ENCODE results near the gene PDZRN3. TPM values are rescaled to one million over a fixed set of nuclear protein-coding genes. Genes with fewer than 3 reads are reported as not detected.

The PDZRN3 gene
- polyA plus RNA-seq, 2 of the 4 experiments (the other 2 are of a cell fraction): not detected

DNA sequence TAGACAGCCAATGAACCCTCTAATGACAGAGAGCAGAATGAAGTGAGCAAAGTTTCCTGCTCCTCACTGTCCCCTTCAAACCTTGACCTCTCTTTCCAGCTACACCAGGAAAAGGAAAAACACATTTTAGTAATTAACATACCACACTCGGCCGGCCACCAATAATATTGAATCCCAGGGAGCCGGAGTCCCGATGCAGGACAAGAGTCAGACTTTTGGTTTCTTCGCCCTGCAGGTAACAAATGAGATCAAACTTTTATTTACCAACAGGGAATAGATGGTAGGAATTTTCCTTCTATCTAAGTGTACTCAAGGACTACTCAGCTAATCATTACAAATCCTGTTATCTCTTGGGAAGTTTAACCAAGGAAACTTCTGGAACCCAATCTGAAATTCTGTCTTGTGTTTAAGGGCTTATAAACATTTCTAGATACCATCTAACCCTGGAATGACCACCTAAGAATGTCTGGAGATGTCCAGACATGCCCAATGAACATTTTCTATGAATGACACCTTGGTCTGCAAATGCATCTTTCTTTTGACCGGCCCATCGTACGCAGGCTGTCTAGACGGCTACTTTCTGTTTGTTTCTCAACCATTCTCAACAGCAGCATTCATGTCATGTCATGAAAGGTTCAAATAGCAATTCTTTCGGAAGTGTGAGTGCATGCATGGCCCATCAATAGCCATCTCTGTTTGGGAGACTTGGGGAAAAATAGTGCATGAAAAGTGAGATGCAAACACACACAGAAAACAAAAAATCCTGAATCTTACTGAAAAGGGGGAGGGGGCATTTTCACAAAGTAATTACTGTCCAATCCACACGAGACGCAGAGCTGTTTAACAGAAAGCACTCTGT lies 16.1 kb downstream of the PDZRN3 start:
- H3K4me2 ChIP-seq: no peak overlapping the region
- H3K27ac ChIP-seq: no peak overlapping the region
- DNase-seq (ENCODE audit: low read depth in 1 of 2, low spot score in 1 of 2) (no peak), FAIRE-seq (no peak), ATAC-seq (no peak)
- TF ChIP-seq CHD4 (IDR thresholded peaks at IDR 0.05; ENCODE audit: borderline replicate concordance) (no peak), KDM1A (IDR thresholded peaks at IDR 0.05; ENCODE audit: low read depth) (no peak), MYC (IDR thresholded peaks at IDR 0.05; ENCODE audit: borderline replicate concordance, low read length) (no peak), KDM5A (IDR thresholded peaks at IDR 0.05) (no peak), POLR2AphosphoS2 (conservative IDR thresholded peaks at IDR 0.05; ENCODE audit: low read length) (no peak), FOSL2 (IDR thresholded peaks at IDR 0.05) (no peak), FOSL2 (CRISPR knock-in tag; IDR thresholded peaks at IDR 0.05) (no peak)
- TF ChIP-seq, protein P1, sequence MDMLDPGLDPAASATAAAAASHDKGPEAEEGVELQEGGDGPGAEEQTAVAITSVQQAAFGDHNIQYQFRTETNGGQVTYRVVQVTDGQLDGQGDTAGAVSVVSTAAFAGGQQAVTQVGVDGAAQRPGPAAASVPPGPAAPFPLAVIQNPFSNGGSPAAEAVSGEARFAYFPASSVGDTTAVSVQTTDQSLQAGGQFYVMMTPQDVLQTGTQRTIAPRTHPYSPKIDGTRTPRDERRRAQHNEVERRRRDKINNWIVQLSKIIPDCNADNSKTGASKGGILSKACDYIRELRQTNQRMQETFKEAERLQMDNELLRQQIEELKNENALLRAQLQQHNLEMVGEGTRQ (IDR thresholded peaks at IDR 0.05): no peak
- ChIA-PET POLR2A (no interaction called here), CTCF (no interaction called here)
- H3K4me3 ChIP-seq: no peak overlapping the region
- no peaks in the 10 kb centered on the region for H3K9me3 ChIP-seq
- no peaks in the 10 kb centered on the region for H3K4me1 ChIP-seq
- WGBS (ENCODE audit: missing lambda C conversion rate): 41% methylated on average over 12 of the region's 12 CpGs

DNA sequence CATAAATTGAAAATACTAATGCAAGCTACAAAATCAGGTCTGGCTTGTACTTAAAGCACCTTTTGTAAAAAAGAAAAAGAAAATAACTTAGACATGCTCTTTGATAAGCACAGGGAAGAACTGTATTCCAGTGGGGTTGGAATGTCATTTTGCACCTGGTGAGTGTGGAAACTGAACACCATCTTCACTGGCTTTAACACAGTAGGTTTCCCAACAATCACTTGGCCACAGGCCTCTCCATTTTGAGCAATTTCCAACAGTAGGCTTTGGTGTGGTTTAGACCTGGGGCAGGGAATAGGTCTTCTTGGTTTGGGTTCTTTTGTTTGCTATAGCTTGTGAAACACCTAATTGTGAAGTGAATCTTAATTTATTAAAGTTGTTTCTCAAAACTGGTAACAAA lies 18.9 kb downstream of the PDZRN3 start:
- POLR2A ChIA-PET: no interaction called here

DNA sequence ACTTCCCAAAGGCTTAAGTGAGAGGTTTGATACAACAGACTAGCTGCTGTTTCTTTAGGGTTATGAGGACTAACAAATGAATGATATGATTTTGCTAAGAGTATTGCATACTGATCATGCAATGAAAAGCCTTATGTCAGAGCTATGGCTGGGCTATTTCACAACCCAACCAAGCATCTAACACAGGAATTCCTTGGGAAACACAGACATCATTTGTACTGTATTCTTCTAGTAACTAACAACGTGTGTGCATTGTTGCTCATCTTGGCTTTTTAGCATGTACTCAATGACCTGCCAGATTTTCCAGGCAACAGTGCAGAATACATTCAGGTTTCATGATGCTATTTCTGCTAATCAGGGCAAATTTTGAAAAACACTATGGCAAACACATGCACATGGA lies 19.3 kb downstream of the PDZRN3 start:
- TF ChIP-seq RARB (CRISPR knock-in tag; IDR thresholded peaks at IDR 0.05) (no peak), FOSL2 (IDR thresholded peaks at IDR 0.05) (no peak), FOSL2 (CRISPR knock-in tag; IDR thresholded peaks at IDR 0.05) (no peak), HOXB13 (CRISPR knock-in tag; IDR thresholded peaks at IDR 0.05; ENCODE audit: low read depth) (no peak), MAZ (IDR thresholded peaks at IDR 0.05; ENCODE audit: borderline replicate concordance, low read depth, low read length) (no peak), TFCP2L1 (CRISPR knock-in tag; IDR thresholded peaks at IDR 0.05) (no peak)
- TF ChIP-seq, protein P2, sequence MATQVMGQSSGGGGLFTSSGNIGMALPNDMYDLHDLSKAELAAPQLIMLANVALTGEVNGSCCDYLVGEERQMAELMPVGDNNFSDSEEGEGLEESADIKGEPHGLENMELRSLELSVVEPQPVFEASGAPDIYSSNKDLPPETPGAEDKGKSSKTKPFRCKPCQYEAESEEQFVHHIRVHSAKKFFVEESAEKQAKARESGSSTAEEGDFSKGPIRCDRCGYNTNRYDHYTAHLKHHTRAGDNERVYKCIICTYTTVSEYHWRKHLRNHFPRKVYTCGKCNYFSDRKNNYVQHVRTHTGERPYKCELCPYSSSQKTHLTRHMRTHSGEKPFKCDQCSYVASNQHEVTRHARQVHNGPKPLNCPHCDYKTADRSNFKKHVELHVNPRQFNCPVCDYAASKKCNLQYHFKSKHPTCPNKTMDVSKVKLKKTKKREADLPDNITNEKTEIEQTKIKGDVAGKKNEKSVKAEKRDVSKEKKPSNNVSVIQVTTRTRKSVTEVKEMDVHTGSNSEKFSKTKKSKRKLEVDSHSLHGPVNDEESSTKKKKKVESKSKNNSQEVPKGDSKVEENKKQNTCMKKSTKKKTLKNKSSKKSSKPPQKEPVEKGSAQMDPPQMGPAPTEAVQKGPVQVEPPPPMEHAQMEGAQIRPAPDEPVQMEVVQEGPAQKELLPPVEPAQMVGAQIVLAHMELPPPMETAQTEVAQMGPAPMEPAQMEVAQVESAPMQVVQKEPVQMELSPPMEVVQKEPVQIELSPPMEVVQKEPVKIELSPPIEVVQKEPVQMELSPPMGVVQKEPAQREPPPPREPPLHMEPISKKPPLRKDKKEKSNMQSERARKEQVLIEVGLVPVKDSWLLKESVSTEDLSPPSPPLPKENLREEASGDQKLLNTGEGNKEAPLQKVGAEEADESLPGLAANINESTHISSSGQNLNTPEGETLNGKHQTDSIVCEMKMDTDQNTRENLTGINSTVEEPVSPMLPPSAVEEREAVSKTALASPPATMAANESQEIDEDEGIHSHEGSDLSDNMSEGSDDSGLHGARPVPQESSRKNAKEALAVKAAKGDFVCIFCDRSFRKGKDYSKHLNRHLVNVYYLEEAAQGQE (IDR thresholded peaks at IDR 0.05): no peak
- POLR2A ChIA-PET: interaction anchor here (0.6 kb wide), 1 partner anchor 621 kb away, joined by 4 read pairs; no protein-coding TSS in a partner anchor
- Histone ChIP-seq H3K9me3 (no peaks in the 10 kb centered on the region), H3K4me3 (no peak overlapping the region), H3K27ac (no peak overlapping the region), H3K4me1 (no peaks in the 10 kb centered on the region), H3K4me2 (no peak overlapping the region)
- WGBS (ENCODE audit: missing lambda C conversion rate): 0% methylated on average over 1 of the region's 1 CpG
- ATAC-seq (no peak), FAIRE-seq (no peak), DNase-seq (ENCODE audit: low read depth in 1 of 2, low spot score in 1 of 2) (no peak)
- CTCF ChIA-PET: no interaction called here

More for the DNA sequence above, 18.9 kb downstream of the PDZRN3 start:
- no peak for FAIRE-seq
- Histone ChIP-seq H3K4me3 (no peak overlapping the region), H3K4me2 (no peak overlapping the region), H3K9me3 (no peaks in the 10 kb centered on the region), H3K27ac (no peak overlapping the region), H3K4me1 (no peaks in the 10 kb centered on the region)
- CTCF ChIA-PET: no interaction called here
- ATAC-seq: no peak
- no peak for TF ChIP-seq HOXA7 (CRISPR knock-in tag; IDR thresholded peaks at IDR 0.05)
- TF ChIP-seq EP300 (IDR thresholded peaks at IDR 0.05): no peak
- TF ChIP-seq ZNF302 (CRISPR knock-in tag; IDR thresholded peaks at IDR 0.05): no peak
- no peak for TF ChIP-seq ZSCAN20 (CRISPR knock-in tag; IDR thresholded peaks at IDR 0.05)
- TF ChIP-seq GATA3 (IDR thresholded peaks at IDR 0.05; ENCODE audit: borderline replicate concordance): no peak
- no peak for TF ChIP-seq FOXS1 (CRISPR knock-in tag; IDR thresholded peaks at IDR 0.05)
- TF ChIP-seq KDM1A (IDR thresholded peaks at IDR 0.05; ENCODE audit: low read depth): no peak
- TF ChIP-seq, protein P3, sequence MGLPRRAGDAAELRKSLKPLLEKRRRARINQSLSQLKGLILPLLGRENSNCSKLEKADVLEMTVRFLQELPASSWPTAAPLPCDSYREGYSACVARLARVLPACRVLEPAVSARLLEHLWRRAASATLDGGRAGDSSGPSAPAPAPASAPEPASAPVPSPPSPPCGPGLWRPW (IDR thresholded peaks at IDR 0.05): no peak
- no peak for TF ChIP-seq MAZ (IDR thresholded peaks at IDR 0.05; ENCODE audit: borderline replicate concordance, low read depth, low read length)
- no peak for TF ChIP-seq HOXB5 (CRISPR knock-in tag; IDR thresholded peaks at IDR 0.05)
- no peak for TF ChIP-seq CBX8 (IDR thresholded peaks at IDR 0.05)
- no peak for TF ChIP-seq BHLHE40 (IDR thresholded peaks at IDR 0.05; ENCODE audit: low read depth, low read length)
- no peak for TF ChIP-seq POLR2AphosphoS2 (conservative IDR thresholded peaks at IDR 0.05; ENCODE audit: low read length)
- no peak for TF ChIP-seq CEBPB (IDR thresholded peaks at IDR 0.05)
- TF ChIP-seq FOSB (CRISPR knock-in tag; IDR thresholded peaks at IDR 0.05): no peak
- DNase-seq (ENCODE audit: low read depth in 1 of 2, low spot score in 1 of 2): no peak
